ENCODE results near the gene DGKD. TPM values are rescaled to one million over a fixed set of nuclear protein-coding genes. Genes with fewer than 3 reads are reported as not detected.

DGKD gene
- total and polyA plus RNA-seq, 9 of the 15 experiments (the other 6 are each of a cell fraction or from before 2014, with no cell fraction given) = 0.52 to 29.5 (median 10.6) TPM

DNA sequence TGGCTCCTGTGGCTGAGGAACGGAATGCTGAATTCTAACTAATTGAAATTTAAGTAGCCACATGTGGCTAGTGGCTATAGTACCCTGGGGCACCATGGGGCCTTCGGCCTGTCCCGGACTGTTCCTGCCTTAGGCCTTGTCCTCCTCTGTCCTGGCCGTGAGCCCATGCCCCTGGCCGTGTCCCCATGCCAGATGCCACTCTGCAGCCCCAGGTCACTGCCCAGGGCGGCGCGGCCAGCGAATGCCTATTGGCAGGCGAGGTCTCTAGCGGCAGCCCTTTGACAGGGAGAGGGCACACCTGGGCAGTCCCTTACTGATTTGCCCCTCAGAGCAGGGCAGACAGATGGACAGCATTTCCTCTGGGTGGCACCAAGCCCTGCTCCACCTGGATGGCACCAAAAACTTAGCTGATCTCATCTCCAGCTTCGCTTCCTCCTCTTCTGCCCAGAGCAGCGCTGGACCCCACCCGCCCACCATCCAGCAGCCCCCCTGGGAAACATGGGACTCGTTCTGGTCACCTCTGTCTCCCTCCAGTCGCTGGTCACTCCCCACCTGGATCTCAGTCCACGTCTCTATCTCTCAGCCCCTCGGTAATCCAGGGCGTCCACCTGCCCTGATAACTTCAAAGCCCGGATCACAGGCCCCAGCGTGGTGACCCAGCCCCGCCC is 1.1 kb upstream of the DGKD start (continued):
- peak; percentile 46 for TF ChIP-seq HMGN3 (IDR thresholded peaks at IDR 0.05; ENCODE audit: borderline replicate concordance, extremely low read depth, insufficient read length, low read depth, low read length)
- TF ChIP-seq TCF7 (IDR thresholded peaks at IDR 0.05; ENCODE audit: borderline replicate concordance) = peak; percentile 81; the same call in 1 of the 2 replicates
- TF ChIP-seq MYNN (IDR thresholded peaks at IDR 0.05) = 0 out of 2 replicates have a peak, but pooled peaks have one; percentile 20
- no peak for TF ChIP-seq MYNN (CRISPR knock-in tag; IDR thresholded peaks at IDR 0.05)
- peak; percentile 86 for TF ChIP-seq CBFA2T3 (IDR thresholded peaks at IDR 0.05)
- no peak for TF ChIP-seq GATAD2B (IDR thresholded peaks at IDR 0.05; ENCODE audit: borderline replicate concordance)
- TF ChIP-seq, protein P1, sequence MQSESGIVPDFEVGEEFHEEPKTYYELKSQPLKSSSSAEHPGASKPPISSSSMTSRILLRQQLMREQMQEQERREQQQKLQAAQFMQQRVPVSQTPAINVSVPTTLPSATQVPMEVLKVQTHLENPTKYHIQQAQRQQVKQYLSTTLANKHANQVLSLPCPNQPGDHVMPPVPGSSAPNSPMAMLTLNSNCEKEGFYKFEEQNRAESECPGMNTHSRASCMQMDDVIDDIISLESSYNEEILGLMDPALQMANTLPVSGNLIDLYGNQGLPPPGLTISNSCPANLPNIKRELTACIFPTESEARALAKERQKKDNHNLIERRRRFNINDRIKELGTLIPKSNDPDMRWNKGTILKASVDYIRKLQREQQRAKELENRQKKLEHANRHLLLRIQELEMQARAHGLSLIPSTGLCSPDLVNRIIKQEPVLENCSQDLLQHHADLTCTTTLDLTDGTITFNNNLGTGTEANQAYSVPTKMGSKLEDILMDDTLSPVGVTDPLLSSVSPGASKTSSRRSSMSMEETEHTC (IDR thresholded peaks at IDR 0.05) = no peak
- TF ChIP-seq, protein P2, sequence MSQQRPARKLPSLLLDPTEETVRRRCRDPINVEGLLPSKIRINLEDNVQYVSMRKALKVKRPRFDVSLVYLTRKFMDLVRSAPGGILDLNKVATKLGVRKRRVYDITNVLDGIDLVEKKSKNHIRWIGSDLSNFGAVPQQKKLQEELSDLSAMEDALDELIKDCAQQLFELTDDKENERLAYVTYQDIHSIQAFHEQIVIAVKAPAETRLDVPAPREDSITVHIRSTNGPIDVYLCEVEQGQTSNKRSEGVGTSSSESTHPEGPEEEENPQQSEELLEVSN (IDR thresholded peaks at IDR 0.05; ENCODE audit: borderline replicate concordance in 1 of 2, extremely low read depth in 1 of 2, insufficient read depth in 1 of 2, insufficient read length in 1 of 2, low read depth in 1 of 2, low read length in 1 of 2, poor library complexity in 1 of 2, severe bottlenecking in 1 of 2) = peak in 1 of 2 experiments; percentile 19
- TF ChIP-seq NCOR1 (IDR thresholded peaks at IDR 0.05) = peak; percentile 50; the same call in 1 of the 2 replicates
- TF ChIP-seq NELFE (IDR thresholded peaks at IDR 0.05; ENCODE audit: insufficient read depth, insufficient read length) = no peak
- peak; percentile 80 for TF ChIP-seq CBFA2T2 (conservative IDR thresholded peaks at IDR 0.05)
